Measurements from ENCODE around the gene SEMA4D.

DNA sequence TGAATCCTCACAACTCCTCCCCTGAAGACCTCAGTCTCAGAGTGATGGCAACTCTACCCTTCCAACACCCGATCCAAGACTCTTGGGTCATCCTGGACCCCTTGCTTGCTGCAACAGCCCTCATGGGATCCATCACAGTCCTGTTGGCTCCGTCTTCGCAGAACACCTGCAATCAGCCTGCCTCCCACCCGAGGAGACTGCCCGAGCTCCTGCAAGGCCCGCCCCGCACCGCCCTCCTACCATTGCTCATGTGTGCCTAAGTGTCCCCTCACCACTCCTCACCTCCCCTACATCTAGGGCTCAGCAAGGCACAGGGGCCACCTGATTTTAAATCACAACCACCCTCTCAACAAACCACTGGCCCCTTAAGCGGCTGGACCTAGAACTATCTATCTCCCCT is 5.3 kb downstream of the SEMA4D start:
- TF ChIP-seq EZH2 (IDR thresholded peaks at IDR 0.05; ENCODE audit: low read depth) (no peak), CTCF (conservative IDR thresholded peaks at IDR 0.05) (no peak)

All from PC-9 (cell line).